MM.1S (cell line): ENCODE results near the gene DSN1.

Experiments used
- DNase-seq: peaks from one replicate; pipeline ENCODE4 v3.0.0-alpha.2; 2015
- H2AFZ ChIP-seq: fragments of 300-600 bp; sonication (generic); 2 replicates; pipeline ENCODE4 v1.6.0; 2016; ENCODE audit warnings: antibody characterized with exemption, low read length
- H3F3A ChIP-seq: fragments of 300-600 bp; sonication (generic); 2 replicates; pipeline ENCODE4 v1.6.1; 2016; ENCODE audit warnings: mild to moderate bottlenecking, antibody characterized with exemption, low read length, moderate library complexity, mixed read lengths; ENCODE audit not compliant: insufficient read depth
- H3K27ac ChIP-seq: fragments of 300-600 bp; sonication (generic); 2 replicates; pipeline ENCODE4 v1.5.1; 2016; ENCODE audit warnings: mild to moderate bottlenecking, low read length
- H3K27me3 ChIP-seq: fragments of 300-600 bp; sonication (generic); replicated peaks from 2 replicates; pipeline ENCODE4 v1.6.0; 2016; ENCODE audit warnings: low read length; ENCODE audit not compliant: insufficient read depth
- H3K36me3 ChIP-seq: fragments of 300-600 bp; sonication (generic); replicated peaks from 2 replicates; pipeline ENCODE4 v1.6.1; 2016; ENCODE audit warnings: mild to moderate bottlenecking, low read length, mixed read lengths; ENCODE audit not compliant: insufficient read depth
- H3K4me1 ChIP-seq: fragments of 300-600 bp; sonication (generic); 2 replicates; pipeline ENCODE4 v1.6.1; 2016; ENCODE audit warnings: low read length, mixed read lengths
- H3K4me2 ChIP-seq: fragments of 300-600 bp; sonication (generic); 2 replicates; pipeline ENCODE4 v1.6.0; 2016; ENCODE audit warnings: low read depth, low read length
- H3K4me3 ChIP-seq: fragments of 300-600 bp; sonication (generic); 2 replicates; pipeline ENCODE4 v1.5.1; 2016; ENCODE audit warnings: low read length, mixed read lengths
- H3K79me2 ChIP-seq: fragments of 300-600 bp; sonication (generic); 2 replicates; pipeline ENCODE4 v1.6.1; 2016; ENCODE audit warnings: mixed run types, low read length, mixed read lengths
- H3K9ac ChIP-seq: fragments of 300-600 bp; sonication (generic); 2 replicates; pipeline ENCODE4 v1.6.1; 2016; ENCODE audit warnings: low read length, mixed read lengths
- H3K9me2 ChIP-seq: fragments of 300-600 bp; sonication (generic); replicated peaks from 2 replicates; pipeline ENCODE4 v1.6.1; 2016; ENCODE audit warnings: mild to moderate bottlenecking, low read length, mixed read lengths; ENCODE audit not compliant: insufficient read depth
- H3K9me3 ChIP-seq: fragments of 300-600 bp; sonication (generic); replicated peaks from 2 replicates; pipeline ENCODE4 v1.6.1; 2016; ENCODE audit warnings: mild to moderate bottlenecking, low read length, mixed read lengths; ENCODE audit not compliant: insufficient read depth
- H4K20me1 ChIP-seq: fragments of 300-600 bp; sonication (generic); 2 replicates; pipeline ENCODE4 v1.6.1; 2016; ENCODE audit warnings: mild to moderate bottlenecking, low read length, moderate library complexity, mixed read lengths; ENCODE audit not compliant: insufficient read depth
- CTCF ChIP-seq: fragments of 300-600 bp; sonication (generic); IDR thresholded peaks from 2 replicates; pipeline ENCODE4 v1.5.1; 2016; ENCODE audit warnings: antibody characterized with exemption, low read length, mixed read lengths
- EZH2 ChIP-seq: fragments of 300-600 bp; sonication (generic); optimal IDR thresholded peaks from 2 replicates; pipeline ENCODE3; 2017; ENCODE audit warnings: low read depth, mild to moderate bottlenecking, antibody characterized with exemption, low read length, mixed read lengths
- EZH2phosphoT487 ChIP-seq: fragments of 300-600 bp; sonication (generic); IDR thresholded peaks from 2 replicates; pipeline ENCODE4 v1.6.1; 2018; ENCODE audit warnings: antibody characterized with exemption, low read length

DSN1 gene

GRCh38 chr20:36805396-36805795 is 31.8 kb upstream of the DSN1 start:
- Histone ChIP-seq H3K36me3 (no peaks in the 10 kb centered on the region), H3K27me3 (no peaks in the 10 kb centered on the region), H3F3A (no peaks in the 10 kb centered on the region), H3K9me2 (no peaks in the 10 kb centered on the region), H3K27ac (no peak overlapping the region), H3K4me1 (no peaks in the 10 kb centered on the region), H2AFZ (no peak overlapping the region), H3K4me3 (no peak overlapping the region), H3K79me2 (no peaks in the 10 kb centered on the region), H3K9ac (no peak overlapping the region), H4K20me1 (no peaks in the 10 kb centered on the region), H3K4me2 (no peak overlapping the region), H3K9me3 (no peaks in the 10 kb centered on the region)
- no peak for DNase-seq
- TF ChIP-seq CTCF (no peak), EZH2phosphoT487 (no peak), EZH2 (no peak)

- no peaks in the 10 kb centered on the region for H4K20me1 ChIP-seq
- H3K9me2 ChIP-seq: no peaks in the 10 kb centered on the region
- H3K79me2 ChIP-seq: no peaks in the 10 kb centered on the region
- no peaks in the 10 kb centered on the region for H3F3A ChIP-seq
- H3K4me1 ChIP-seq: no peaks in the 10 kb centered on the region
- TF ChIP-seq CTCF: no peak
- no peak for TF ChIP-seq EZH2phosphoT487
- no peak for TF ChIP-seq EZH2
- H3K27me3 ChIP-seq: no peaks in the 10 kb centered on the region
- H3K27ac ChIP-seq: no peak overlapping the region
- H3K9me3 ChIP-seq: no peaks in the 10 kb centered on the region
- no peak overlapping the region for H3K9ac ChIP-seq
- H3K4me3 ChIP-seq: no peak overlapping the region
- no peak overlapping the region for H2AFZ ChIP-seq
- no peaks in the 10 kb centered on the region for H3K36me3 ChIP-seq
- H3K4me2 ChIP-seq: no peak overlapping the region
- no peak for DNase-seq
Measured at GRCh38 chr20:36804425-36804824, 30.9 kb upstream of the DSN1 start.

- Histone ChIP-seq H3K36me3 (no peaks in the 10 kb centered on the region), H3K4me1 (no peaks in the 10 kb centered on the region), H3K27me3 (no peaks in the 10 kb centered on the region), H3K79me2 (no peaks in the 10 kb centered on the region), H2AFZ (no peak overlapping the region), H3K27ac (no peak overlapping the region), H4K20me1 (no peaks in the 10 kb centered on the region), H3F3A (no peaks in the 10 kb centered on the region), H3K9ac (no peak overlapping the region), H3K4me2 (no peak overlapping the region), H3K9me2 (no peaks in the 10 kb centered on the region), H3K9me3 (no peaks in the 10 kb centered on the region), H3K4me3 (no peak overlapping the region)
- DNase-seq: no peak
- no peak for TF ChIP-seq EZH2
- TF ChIP-seq CTCF: no peak
- no peak for TF ChIP-seq EZH2phosphoT487
Measured at GRCh38 chr20:36802326-36803222, 29.0 kb upstream of the DSN1 start.
